IMR-90 (cell line): ENCODE results near the gene CPAMD8. TPM values are rescaled to one million over a fixed set of nuclear protein-coding genes. Genes with fewer than 3 reads are reported as not detected.

ENCODE experiments used
- microRNA-seq, 2 experiments: library from miRNA; stranded (forward) in 1 of 2; unstranded in 1 of 2; fragments of 10-50 nt in 1 of 2; fragments of <30 nt in 1 of 2; gene quantifications in 1 of 2; microRNA quantifications in 1 of 2; one replicate each; pipeline versions ENCODE3 to v1.1.0; 2013 to 2020; ENCODE audit not compliant: insufficient read depth in 1 of 2, insufficient read length in 1 of 2, unreplicated experiment in 1 of 2
- polyA plus RNA-seq, 3 experiments: library from polyadenylated mRNA; depleted of rRNA; stranded (reverse); fragments of >200 nt; gene quantifications; 2 replicates each; pipeline ENCODE4 v1.2.3, GENCODE V29; 2012; ENCODE audit warnings: low replicate concordance in 1 of 3
- small RNA-seq, 5 experiments: library from RNA; depleted of rRNA; stranded (forward); fragments of <200 nt; gene quantifications; one replicate each; pipeline ENCODE3, GENCODE V24; 2012
- total RNA-seq: library from RNA; depleted of rRNA; stranded (reverse); fragments of >200 nt; gene quantifications from 2 replicates; pipeline ENCODE4 v1.2.3, GENCODE V29; 2012; rRNA removed

CPAMD8 gene
- total and polyA plus RNA-seq, 2 of the 4 experiments (the other 2 are of a cell fraction), result 0.36 to 0.79 TPM

Small RNA genes lying within 50 kb of the gene (microRNA-seq; reads per million reads assigned to microRNA genes)
- gene RN7SL823P (ENCODE audit: insufficient read depth, insufficient read length) (not detected), gene RN7SL835P (ENCODE audit: insufficient read depth, insufficient read length) (not detected)

Small RNA genes lying within 50 kb of the gene (small RNA-seq; reads per million reads assigned to genes)
- gene RN7SL823P (0 reads per million in 5 experiments), gene RN7SL835P (0 reads per million in 5 experiments)

Other genes starting within 250 kb of the CPAMD8 start
- 7.9 and 9.2 TPM in 2 replicates for gene SIN3B, start 197.4 kb downstream of the CPAMD8 start, total RNA-seq
- 40.0 and 51.2 TPM in 2 replicates for gene SIN3B, start 197.4 kb downstream of the CPAMD8 start, polyA plus RNA-seq (2012; rRNA removed)
- gene F2RL3, start 137.8 kb downstream of the CPAMD8 start, total RNA-seq, result not detected in 2 replicates
- gene F2RL3, start 137.8 kb downstream of the CPAMD8 start, polyA plus RNA-seq (2012; rRNA removed), result 0.03 TPM in 1 of 2 replicates, not detected in the other
- 3.4 and 3.9 TPM in 2 replicates for gene HAUS8, start 48.6 kb upstream of the CPAMD8 start, total RNA-seq
- gene HAUS8, start 48.6 kb upstream of the CPAMD8 start, polyA plus RNA-seq (2012; rRNA removed), result 12.8 and 14.2 TPM in 2 replicates
- 59.7 and 61.8 TPM in 2 replicates for gene MYO9B, start 49.0 kb upstream of the CPAMD8 start, total RNA-seq
- 77.8 and 91.3 TPM in 2 replicates for gene MYO9B, start 49.0 kb upstream of the CPAMD8 start, polyA plus RNA-seq (2012; rRNA removed)
- gene USE1, start 188.5 kb upstream of the CPAMD8 start, total RNA-seq, result 17.2 and 18.1 TPM in 2 replicates
- gene USE1, start 188.5 kb upstream of the CPAMD8 start, polyA plus RNA-seq (2012; rRNA removed), result 24.2 and 28.7 TPM in 2 replicates
- 0.83 and 1.1 TPM in 2 replicates for gene OCEL1, start 199.4 kb upstream of the CPAMD8 start, total RNA-seq
- gene OCEL1, start 199.4 kb upstream of the CPAMD8 start, polyA plus RNA-seq (2012; rRNA removed), result 5.7 and 7.2 TPM in 2 replicates
- 8.4 and 10.0 TPM in 2 replicates for gene NR2F6, start 219.1 kb upstream of the CPAMD8 start, total RNA-seq
- gene NR2F6, start 219.1 kb upstream of the CPAMD8 start, polyA plus RNA-seq (2012; rRNA removed), result 20.5 and 28.5 TPM in 2 replicates
- gene USHBP1, start 237.9 kb upstream of the CPAMD8 start, total RNA-seq, result not detected in 2 replicates
- gene USHBP1, start 237.9 kb upstream of the CPAMD8 start, polyA plus RNA-seq (2012; rRNA removed), result not detected in 2 replicates
- 76.7 and 101 TPM in 2 replicates for gene BABAM1, start 240.6 kb upstream of the CPAMD8 start, total RNA-seq
- gene BABAM1, start 240.6 kb upstream of the CPAMD8 start, polyA plus RNA-seq (2012; rRNA removed), result 95.1 and 106 TPM in 2 replicates